Breast epithelium (tissue), 4 donors: Measurements from ENCODE around the gene OXER1. TPM values are rescaled to one million over a fixed set of nuclear protein-coding genes. Genes with fewer than 3 reads are reported as not detected.

Source experiments
- DNase-seq, 2 donors: peaks; one replicate each; pipeline ENCODE4 v3.0.0-alpha.2; 2019; ENCODE audit warnings: low spot score in 2 of 2
- H3K27ac ChIP-seq, 2 donors: fragments of 200-600 bp; sonication (generic) in 1 of 2; one replicate each; pipeline ENCODE4 v1.5.1; 2016 to 2019; ENCODE audit warnings: mild to moderate bottlenecking in 1 of 2
- H3K27me3 ChIP-seq, 2 donors: fragments of 200-600 bp; sonication (generic) in 1 of 2; one replicate each; pipeline versions ENCODE4 v1.5.1 to v1.6.0; 2017 to 2019; ENCODE audit warnings: control low read depth in 1 of 2, mild to moderate bottlenecking in 1 of 2
- H3K36me3 ChIP-seq: fragments of 200-600 bp; one replicate; pipeline ENCODE4 v1.5.1; 2019
- H3K4me1 ChIP-seq, 2 donors: fragments of 200-600 bp; sonication (generic); one replicate each; pipeline ENCODE4 v1.5.1; 2016 to 2019; ENCODE audit warnings: control low read depth in 1 of 2
- H3K4me3 ChIP-seq, 3 donors: fragments of 200-600 bp; sonication (generic); 1 replicate in 2 of 3; 2 replicates in 1 of 3; pipeline ENCODE4 v1.5.1; 2016 to 2019; ENCODE audit warnings: mild to moderate bottlenecking in 3 of 3, moderate library complexity in 2 of 3
- H3K9me3 ChIP-seq, 2 donors: fragments of 200-600 bp; sonication (generic) in 1 of 2; one replicate each; pipeline ENCODE4 v1.5.1; 2016 to 2019; ENCODE audit warnings: control low read depth in 1 of 2
- CTCF ChIP-seq, 3 donors: fragments of 450-650 bp; IDR thresholded peaks; one replicate each; pipeline ENCODE4 v1.5.1; 2016 to 2017; ENCODE audit warnings: antibody characterized with exemption in 3 of 3, mild to moderate bottlenecking in 3 of 3, moderate library complexity in 3 of 3
- POLR2A ChIP-seq: fragments of 450-650 bp; IDR thresholded peaks from one replicate; pipeline ENCODE4 v1.6.1; 2016; ENCODE audit warnings: antibody characterized with exemption, mild to moderate bottlenecking, moderate library complexity
- POLR2AphosphoS5 ChIP-seq, 3 donors: sonication (generic); formaldehyde crosslinking; IDR thresholded peaks; one replicate each; pipeline ENCODE4 v1.6.1; 2017; ENCODE audit warnings: antibody characterized with exemption in 3 of 3
- intact Hi-C: fragments of 100-400 bp; cut with DNase I; formaldehyde crosslinking; loops from one replicate; pipeline ENCODE4 v1.15.1; 2023; ENCODE audit warnings: low total_unique reads
- total RNA-seq, 3 donors: library from RNA; depleted of rRNA; stranded (reverse); fragments of >200 nt; gene quantifications; one replicate each; pipeline ENCODE4 v1.1.0, GENCODE V29; 2016

Gene OXER1
- total RNA-seq, 3 donors from 2014 or later, result 0.80 to 1.0 (median 0.98) TPM

- H3K9me3 ChIP-seq, result no peaks in the 10 kb centered on the region
- intact Hi-C loops, result no loop called here
- no peak overlapping the region for H3K27ac ChIP-seq
- TF ChIP-seq POLR2AphosphoS5 (IDR thresholded peaks at IDR 0.05) (no peak), POLR2A (no peak), CTCF (IDR thresholded peaks at IDR 0.05) (no peak)
- no peaks in the 10 kb centered on the region for H3K27me3 ChIP-seq
- no peak for DNase-seq
- no peak overlapping the region for H3K4me3 ChIP-seq
- peaks cover 8% of the 10 kb centered on the region for H3K36me3 ChIP-seq
- H3K4me1 ChIP-seq, result no peaks in the 10 kb centered on the region
Measured at GRCh38 chr2:42712934-42713333, 51.0 kb downstream of the OXER1 start.

Other genes with a start within 250 kb of the OXER1 start
- 10 to 100 TPM; 31.4 to 58.0 (median 49.2) TPM for gene MTA3, start 195.5 kb downstream of the OXER1 start, total RNA-seq
- 1 to 10 TPM; 4.4 to 6.2 (median 5.9) TPM for gene HAAO, start 28.4 kb upstream of the OXER1 start, total RNA-seq